Astrocyte of the spinal cord (primary cell): ENCODE results near the gene CETN3.

Experiments
- DNase-seq: peaks from one replicate; pipeline ENCODE4 v3.0.0; 2011; ENCODE audit warnings: low read depth, low spot score
- H3K4me3 ChIP-seq: 2 replicates; pipeline ENCODE4 v1.5.1; 2011; ENCODE audit warnings: low read depth, mild to moderate bottlenecking, low read length, moderate library complexity
- CTCF ChIP-seq: IDR thresholded peaks from 2 replicates; pipeline ENCODE4 v1.5.1; 2012; ENCODE audit warnings: low read depth, mild to moderate bottlenecking, low read length, inconsistent platforms
- in situ Hi-C: cut with HindIII; loops from 2 replicates; pipeline ENCODE4 v1.10.0; 2017; ENCODE audit warnings: low sequenced_read_pairs

CETN3 gene

GRCh38 chr5:90356622-90357021 lies 52.9 kb downstream of the CETN3 start:
- peak; percentile 35 for DNase-seq
- TF ChIP-seq CTCF: no peak
- no peak overlapping the region for H3K4me3 ChIP-seq
- in situ Hi-C loops: no loop called here

- no peak overlapping the region for H3K4me3 ChIP-seq
- DNase-seq: no peak
- no peak for TF ChIP-seq CTCF
- in situ Hi-C loops: no loop called here
Observed at GRCh38 chr5:90356176-90356575, 53.4 kb downstream of the CETN3 start.

- in situ Hi-C loops: no loop called here
- TF ChIP-seq CTCF: no peak
- H3K4me3 ChIP-seq: no peak overlapping the region
- no peak for DNase-seq
Observed at GRCh38 chr5:90355635-90356034, 53.9 kb downstream of the CETN3 start.

GRCh38 chr5:90353254-90353653 lies 56.3 kb downstream of the CETN3 start:
- no peak for DNase-seq
- H3K4me3 ChIP-seq: no peak overlapping the region
- TF ChIP-seq CTCF: no peak
- in situ Hi-C loops: no loop called here

GRCh38 chr5:90351101-90351500 lies 58.5 kb downstream of the CETN3 start:
- no peak for DNase-seq
- no peak overlapping the region for H3K4me3 ChIP-seq
- TF ChIP-seq CTCF: no peak
- in situ Hi-C loops: no loop called here

- in situ Hi-C loops: no loop called here
- no peak for TF ChIP-seq CTCF
- H3K4me3 ChIP-seq: no peak overlapping the region
- no peak for DNase-seq
Observed at GRCh38 chr5:90347462-90347861, 62.1 kb downstream of the CETN3 start.

GRCh38 chr5:90345684-90346083 lies 63.9 kb downstream of the CETN3 start:
- DNase-seq: no peak
- no peak overlapping the region for H3K4me3 ChIP-seq
- TF ChIP-seq CTCF: no peak
- in situ Hi-C loops: no loop called here
